NOMO-1 (cell line): ENCODE results near the gene NBPF3.

Experiments
- DNase-seq, 2 experiments: peaks; one replicate each; lab custom pipeline; 2025; ENCODE audit not compliant: unreplicated experiment in 2 of 2; lab: John Stamatoyannopoulos, UW

NBPF3 gene

DNA sequence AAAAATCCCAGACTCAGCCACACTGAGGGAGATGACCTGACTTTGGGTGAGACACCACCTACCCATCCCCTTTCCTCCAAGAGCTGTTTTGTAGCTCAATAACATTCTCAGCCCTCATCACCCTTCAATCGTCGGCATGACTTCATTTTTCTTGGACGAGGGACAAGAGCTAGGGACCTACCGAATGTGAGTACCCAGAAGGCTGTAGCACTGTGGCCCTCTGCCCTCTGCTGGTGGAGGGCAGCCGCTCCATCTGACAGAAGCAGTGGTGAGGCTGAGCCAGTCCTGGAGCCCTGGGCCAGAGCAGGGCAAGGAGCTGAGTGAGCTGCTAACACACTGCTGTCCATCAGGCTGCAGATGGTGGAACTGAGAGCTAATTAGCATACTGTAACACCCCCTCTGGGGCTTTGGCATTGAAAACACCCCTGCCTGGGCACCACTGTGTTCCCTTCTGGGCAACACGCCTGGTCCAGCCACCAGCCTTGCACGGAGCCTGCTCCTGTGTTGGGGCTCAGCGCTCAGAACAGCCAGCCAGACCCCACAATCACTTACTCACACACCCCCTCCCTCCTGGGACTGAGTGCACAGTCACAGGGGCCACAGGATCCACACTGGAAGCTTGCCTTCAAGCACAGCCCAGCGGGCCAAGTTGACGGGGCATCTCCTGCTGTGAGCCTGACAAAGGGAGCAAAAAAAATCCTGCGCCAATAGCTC lies 51.0 kb downstream of the NBPF3 start:
- no peak for DNase-seq

DNA sequence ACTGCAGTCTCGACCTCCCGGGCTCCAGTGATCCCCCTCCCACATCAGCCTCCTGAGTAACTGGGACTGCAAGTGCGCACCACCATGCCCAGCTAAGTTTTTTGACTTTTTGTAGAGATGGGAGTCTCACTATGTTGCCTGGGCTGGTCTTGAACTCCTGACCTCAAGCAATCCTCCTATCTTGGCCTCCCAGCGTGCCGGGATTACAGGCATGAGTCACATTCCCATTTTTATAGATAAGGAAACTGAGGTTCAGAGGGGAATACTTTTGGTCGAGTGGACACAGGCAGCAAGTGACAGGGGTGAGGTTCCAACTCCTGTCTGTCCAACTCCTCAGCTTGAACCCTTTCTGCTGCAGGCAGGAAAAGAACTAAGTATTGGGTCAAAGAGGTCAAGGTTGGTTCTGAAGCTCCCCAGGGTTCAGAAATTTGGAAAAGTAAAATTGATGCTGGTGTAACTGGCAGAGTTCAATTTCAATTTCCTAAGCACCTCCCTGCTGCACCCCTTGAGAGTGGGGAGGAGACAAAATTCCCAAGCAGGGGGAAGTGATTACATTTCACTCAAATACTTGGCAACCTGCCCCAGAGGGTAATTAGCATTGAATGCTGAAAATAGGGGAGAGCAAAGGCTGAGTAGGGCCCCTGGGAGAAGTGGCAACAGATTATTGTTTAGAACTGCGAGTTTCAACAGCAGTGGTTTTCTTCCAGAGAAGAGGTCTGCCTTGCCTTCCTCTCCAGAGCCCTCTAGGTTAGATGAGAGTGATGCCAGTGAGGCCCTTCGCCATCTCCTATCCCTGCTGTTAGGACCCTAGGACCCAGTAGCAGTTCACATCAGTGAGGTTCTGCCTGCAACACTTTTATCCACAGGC lies 51.8 kb downstream of the NBPF3 start:
- no peak for DNase-seq

DNA sequence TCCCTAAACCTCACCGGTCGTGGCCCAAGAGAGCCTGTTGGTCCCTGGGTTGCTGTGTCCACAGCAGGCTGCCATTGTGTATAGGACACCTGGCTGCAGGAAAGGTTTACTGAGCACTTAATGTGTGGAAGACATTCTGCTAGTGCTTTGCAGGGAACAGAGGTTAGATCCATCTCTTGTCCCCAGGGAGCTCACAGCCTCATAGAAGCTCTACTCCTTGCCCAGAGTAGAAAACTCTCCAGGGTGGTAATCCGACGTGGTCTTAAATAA lies 52.4 kb downstream of the NBPF3 start:
- DNase-seq, result no peak

DNA sequence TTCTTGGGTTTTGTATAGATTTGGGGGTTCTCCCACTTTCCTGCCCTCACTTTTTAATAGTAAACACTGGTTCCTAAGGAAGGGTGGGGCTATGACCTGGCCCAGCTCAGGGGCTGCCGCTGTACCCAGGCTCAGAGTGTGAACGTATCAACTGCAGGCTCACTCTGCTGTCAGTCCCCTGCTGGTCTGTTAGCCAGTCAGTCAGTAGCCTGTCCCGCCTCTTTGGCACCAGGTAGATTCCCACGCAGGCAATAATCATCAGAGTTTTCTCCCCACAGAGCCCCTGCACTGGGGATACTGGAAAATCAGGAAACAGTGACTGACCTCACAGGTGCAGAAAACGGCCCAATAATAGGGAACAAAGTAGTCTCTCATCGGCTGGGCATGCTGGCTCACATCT lies 54.3 kb downstream of the NBPF3 start:
- DNase-seq, result no peak

DNA sequence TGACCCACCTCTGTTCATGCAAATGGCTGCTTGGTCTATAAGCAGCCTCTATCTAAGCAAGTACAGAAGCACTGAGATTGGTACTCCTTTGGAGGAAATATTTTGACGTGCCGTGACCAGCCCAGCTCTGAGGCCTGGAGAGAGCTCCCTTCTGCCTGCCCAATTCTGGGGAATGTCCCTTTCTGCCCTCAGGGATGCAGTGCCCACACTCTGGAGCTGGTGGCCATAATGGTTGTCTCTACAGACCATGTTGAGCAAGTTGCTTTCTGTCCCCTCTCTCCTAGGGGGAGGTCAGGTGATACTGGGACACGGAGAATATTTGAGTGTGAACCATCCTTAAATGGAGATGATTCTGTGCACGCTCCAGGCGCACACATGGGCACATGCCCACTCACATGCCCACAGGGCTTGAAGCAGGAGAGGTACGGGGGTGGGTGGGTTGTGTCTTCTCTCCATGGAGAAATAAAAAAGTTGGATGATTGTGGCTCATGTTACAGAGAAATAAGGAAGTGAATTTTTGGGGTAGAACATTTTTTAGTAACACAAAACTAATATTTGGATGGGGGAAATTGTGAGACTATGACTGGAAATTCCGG lies 55.4 kb downstream of the NBPF3 start:
- no peak for DNase-seq

DNA sequence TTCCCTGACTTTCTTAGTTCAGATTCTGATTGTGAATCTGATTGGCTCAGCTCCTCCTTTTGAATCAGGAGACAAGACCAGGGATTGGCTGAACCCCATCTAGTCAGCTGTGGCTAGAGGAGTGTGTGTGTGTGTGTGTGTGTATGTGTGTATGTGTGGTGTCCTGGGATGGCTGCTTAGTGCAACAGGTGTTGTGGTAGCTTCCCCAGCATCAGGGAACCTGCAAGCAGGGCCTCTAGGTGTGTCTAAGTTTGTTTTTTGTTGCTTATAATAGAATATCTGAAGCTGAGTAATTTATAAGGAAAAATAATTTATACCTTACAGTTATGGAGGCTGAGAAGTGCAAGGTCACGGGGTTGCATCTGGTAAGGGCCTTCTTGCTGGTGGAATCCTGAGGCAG lies 56.1 kb downstream of the NBPF3 start:
- no peak for DNase-seq

DNA sequence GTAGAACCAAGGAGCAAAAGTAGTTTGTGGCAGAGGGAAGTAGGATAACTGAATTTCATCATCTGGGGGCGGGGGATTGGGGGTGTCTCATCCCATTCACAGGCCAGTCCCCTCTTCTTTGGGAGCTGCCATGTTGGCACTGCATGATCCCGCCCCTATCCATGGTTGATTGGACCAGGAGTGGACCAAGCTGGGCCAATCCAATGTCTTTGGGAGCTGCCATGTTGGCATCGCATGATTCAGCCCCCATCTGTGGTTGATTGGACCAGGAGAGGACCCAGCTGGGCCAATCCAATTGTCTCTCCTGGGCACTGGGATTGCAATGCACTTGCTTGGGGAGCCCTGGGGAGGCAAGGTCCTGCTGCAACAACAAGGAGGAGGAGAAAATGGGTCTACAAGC lies 56.9 kb downstream of the NBPF3 start:
- DNase-seq, result no peak

DNA sequence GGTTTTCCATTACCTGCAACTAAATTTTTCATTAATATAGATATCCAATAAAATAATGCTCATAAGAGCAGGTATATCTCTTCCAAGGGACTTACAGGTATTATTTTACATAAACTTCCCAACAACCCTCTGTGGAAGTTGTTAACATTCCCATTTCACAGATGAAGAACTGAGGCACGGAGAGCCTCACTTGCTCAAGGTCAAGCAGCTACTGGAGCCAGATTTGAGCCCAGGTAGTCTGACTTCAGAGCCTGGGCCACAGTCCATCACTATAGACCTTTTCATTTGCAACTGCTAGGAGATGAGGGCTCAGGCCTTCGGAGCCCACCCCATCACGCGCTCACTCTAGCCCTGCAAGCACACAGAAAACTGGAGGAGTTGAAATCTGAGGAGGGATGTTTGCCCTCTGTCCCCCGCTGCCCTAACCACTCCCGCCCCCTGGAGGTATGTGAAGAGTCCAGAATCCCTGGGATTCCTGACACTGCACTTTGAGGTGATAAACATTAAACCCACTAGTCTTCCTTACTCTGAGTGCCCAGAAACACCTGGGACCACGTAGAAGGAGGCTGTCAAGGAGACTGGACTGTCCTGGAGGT lies 57.6 kb downstream of the NBPF3 start:
- DNase-seq, result no peak

DNA sequence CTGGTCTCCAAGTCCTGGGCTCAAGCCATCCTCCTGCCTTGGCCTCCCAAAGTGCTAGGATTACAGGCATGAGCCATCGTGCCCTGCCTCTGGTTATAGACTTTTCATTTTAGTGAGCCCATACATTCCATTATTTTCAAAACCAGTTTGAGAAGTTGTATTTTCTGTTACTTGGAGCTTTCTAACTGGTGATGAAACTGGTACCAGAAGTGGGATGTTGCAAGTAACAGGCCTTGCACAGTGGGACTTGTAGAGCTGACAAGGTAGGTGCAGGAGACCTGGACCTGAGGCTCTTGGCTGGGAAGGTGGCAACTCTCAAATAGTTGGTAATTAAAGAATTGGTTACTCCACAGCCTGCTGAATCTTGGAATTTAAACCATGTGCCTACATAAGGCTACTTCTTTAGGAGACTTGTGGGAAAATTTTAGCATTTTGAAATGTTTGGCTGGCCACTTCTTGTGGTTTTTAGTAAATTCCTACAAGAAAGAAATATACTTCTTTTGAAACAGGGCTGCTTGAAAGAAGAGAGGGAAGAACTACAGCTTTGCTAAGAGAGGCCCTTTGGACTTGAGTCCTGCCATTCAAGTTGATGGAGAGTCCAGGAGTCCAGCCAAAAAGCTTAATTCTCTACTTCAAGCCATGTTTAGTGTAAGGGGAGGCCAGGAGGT lies 59.5 kb downstream of the NBPF3 start:
- no peak for DNase-seq

DNA sequence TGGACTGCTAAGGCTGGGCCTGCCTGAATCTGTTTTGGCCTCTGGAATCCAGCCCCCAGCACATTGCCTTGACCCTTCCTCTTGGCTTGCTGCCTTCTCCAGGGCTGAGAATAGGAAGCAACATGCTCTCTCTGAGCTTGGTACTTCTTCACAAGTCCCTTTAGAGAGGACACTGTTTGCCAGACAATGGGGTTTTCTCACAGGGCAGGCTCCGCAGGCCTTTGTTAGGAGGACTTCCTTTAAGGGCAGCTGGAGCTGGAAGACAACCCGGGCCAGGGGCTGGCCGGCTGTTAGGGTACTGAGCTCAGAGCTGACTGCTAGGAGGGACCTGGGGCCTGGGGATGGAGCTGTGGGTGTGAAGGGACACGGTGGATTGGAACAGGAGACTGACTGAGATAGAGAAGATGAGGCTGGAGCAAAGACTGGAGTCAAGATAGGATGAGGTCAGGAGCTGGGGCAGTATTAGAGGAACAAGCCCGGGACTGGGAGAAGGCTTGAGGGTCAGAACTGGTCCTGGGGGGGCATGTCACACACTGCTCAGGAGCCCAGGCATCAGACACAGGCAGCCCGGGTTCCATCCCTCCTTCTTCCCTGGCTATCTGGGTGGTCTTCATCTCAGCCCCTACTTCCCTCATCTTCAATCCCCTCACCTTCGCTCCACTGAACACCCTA lies 63.9 kb downstream of the NBPF3 start:
- DNase-seq, result no peak

DNA sequence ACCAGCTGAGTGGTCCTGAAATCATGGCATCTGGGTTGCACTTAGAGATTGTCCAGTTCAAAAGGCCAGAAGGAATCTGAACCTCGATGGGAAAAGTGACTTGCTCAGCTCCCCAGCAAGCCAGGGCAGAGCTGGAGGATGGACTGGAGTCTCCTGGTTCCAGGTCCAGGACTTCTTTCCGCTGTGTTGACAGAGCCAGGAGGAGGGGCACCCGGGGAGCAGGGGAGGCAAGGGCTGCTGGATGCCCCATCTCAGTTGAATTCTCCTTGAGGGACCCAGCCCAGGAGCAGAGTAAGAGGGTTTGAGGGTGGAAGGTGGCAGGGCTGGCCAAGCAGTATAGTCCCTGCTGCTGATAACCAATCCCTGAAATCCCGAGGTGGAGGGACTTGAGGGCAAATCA lies 66.9 kb downstream of the NBPF3 start:
- DNase-seq, result no peak

DNA sequence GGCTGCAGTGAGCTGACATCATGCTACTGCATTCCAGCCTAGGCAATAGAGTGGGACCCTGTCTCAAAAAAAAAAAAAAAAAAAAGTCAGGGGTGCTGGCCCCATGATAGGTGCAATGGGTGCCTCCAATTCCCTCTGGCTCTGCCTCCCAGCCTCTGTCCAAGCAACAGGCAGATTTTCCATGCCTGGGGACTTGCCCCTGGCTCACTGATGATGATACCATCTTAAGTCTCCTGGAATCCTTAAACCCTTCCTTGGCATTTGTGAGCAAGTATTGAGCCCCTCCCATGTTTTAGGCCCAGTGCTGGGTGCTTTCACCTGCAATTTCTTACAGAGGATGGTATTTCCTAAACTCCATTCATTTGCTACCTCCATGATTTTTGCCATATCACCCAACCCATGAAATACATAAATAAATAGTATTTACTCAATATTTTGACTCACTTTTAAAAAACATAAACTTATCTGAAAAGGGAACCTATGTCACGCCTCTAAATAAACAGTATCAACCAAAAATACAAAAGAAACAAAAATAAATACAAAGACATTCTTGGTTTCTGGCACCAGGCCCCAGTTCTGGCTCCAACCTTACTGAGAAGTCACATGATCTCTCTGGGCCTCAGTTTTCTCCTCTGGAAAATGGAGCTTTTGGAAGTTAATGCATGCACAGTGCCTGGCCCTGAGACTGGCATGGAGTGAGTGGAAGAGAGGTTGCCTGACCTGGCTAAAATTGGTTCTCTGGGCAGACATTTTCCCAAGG lies 67.8 kb downstream of the NBPF3 start:
- no peak for DNase-seq

DNA sequence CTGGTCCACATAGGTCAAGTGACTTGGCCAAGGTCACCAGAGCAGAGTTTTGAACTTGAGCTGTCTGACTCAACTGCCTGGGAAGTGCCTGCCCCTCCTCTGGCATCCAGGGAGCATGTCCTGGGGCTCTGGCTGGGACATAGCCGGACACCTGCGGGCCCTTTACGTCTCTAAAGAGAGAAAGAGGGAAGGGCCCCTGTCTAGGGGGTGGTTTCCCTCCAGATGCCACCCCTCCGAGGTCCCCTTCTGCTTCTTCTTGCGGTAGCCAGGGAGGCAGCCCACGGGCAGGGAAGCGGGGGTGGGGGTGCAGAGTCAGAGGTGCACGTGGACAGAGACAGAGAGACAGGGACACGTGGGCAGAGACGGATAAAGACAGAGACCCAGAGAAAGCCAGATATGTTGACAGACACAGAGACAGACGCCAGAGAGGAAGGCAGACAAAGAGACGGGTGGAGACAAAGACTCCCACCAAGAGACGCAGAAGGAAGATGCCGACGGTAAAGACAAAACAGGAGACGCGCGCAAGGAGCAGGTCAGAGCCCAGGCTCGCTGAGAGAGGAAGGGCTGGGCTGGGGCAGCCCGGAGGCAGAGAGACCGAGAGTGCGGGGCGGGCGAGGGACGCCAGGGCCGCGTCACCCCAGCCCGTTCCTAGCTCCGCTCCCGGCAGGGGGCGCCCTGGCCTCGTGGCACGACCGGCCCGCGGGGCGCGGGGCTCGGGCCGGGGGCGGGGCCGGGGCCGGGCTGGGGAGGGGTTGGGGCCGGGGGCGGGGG lies 68.8 kb downstream of the NBPF3 start:
- DNase-seq, result peak; percentile 12 to 17

DNA sequence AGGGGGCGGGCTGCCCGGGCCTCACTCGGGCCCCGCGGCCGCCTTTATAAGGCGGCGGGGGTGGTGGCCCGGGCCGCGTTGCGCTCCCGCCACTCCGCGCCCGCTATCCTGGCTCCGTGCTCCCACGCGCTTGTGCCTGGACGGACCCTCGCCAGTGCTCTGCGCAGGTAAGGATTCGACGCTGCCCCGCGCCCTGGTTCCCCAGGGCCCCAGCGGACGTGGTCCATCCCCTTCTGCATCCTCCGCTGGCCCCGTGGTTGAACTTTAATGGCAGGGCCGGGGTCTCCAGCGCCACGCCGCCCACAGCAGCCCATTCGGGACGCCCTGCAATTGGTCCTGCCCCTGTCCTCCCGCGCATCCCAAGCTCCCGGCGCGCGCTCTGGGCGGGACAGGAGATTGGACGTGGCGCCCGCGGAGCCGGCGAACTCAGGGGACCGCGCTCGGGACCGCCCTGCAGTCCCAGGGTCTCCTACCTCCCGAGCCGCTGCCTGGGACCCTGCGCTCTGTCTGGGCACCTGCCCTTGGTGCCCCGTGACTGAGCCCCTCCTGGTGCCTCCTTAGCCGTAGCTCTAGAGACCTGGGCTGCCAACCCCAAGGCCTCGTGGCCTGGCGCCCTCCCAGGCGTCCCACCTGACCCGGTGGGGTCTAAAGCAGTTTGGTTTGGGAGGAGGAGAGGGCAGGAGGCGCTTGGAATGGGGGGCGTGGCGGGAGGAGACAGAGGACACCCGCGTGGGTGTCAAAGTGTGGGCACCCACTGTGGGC lies 69.6 kb downstream of the NBPF3 start, which contains the start of gene ALPL:
TSS of gene ALPL (plus strand) at position 73 of the 762 bp plus-strand sequence. CDS start 44,659 bp downstream, outside the sequence.
- DNase-seq, result no peak

DNA sequence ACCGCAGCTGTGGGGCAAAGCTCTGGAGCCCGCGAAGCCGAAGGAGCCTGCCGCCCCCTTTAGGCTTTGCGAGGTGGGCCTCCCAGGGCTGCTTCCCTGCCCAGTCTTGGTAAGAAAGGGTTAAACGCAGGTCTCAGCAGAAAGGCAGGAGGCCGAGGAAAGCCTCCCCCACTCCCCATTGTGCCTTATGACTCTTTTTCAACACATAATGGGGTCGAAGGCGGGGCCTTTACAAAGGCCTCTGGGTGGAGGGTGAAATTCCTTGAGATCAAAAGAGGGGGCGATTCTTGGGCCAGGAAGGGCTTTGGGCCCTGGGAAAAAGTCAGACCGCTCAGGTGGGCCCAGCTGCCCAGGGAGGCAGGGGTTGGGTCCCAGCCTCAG lies 70.2 kb downstream of the NBPF3 start:
- no peak for DNase-seq

DNA sequence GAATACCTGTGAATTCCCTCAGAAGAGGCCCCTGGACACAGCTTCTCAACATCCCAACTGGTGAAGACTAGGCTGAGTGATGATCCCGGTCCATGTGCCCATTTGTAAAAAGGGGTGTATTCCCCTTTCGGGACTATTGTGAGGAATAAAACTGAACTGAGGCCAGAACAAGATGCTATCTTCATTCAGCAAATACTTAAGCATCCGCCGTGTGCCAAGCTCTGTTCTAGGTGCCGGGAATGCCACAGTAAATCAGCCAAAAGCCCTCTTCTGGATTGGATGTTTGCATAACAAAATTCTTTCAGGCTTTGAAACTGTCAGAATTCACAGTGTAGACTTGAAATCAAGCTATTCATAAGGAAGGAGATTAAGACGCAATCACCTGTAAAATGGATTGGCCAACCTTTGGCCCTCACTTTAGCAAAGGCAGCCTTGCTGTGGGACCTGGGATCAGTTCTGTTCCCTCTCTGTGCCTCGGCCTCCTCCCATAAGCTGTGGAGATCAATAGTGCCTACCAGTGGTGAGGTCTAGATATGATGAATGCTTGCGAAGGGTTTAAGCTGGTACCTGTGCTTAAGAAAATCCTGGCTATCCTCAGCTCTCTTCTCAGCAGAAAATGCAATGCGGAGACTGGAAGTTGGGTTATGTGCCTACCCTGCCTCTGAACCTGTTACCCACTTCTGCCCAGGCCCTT lies 71.1 kb downstream of the NBPF3 start:
- no peak for DNase-seq

DNA sequence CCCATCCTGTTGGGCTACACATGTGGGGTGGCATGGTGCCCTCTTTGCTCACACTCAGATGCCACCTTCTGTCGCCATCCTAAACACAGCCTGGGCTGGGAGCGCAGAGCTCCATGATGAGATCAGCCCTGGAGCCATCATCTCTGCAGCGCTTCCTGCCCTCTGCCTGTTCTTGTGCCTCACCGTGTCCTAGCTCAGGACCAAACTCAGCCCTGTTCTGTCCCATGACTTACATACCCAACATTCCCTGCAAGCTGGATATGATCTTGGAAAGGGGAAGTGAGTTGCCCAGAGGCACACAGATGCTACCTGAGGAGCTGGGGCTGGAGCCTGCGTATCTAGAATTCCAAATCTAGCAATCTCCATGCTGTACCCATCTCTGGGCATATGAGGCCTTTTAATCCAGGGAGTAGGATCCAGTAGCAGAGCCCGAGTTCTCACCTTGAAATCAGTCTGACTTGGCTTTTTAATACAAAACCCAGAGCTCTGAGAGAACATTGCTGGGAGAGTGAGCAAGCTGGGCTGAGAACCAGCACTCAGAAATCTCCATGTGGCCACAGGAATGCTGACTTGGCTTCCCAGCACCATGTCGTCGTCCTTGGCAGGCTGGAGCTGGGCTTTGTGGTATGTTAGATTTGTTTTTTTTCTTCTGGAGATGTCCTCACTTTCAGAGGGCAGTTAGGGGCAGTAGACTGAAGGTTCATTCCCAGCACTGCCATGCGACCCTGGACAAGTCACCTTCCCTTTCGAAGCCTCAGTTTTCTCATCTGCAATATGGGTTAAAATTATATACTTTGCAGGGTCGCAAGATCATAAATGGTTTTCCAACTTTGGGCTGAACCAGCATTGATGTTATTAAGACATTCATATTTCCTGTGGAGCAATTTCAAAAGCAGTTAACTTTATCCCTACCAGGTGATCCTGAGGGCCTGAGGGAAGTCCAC lies 71.9 kb downstream of the NBPF3 start:
- no peak for DNase-seq
